ENCODE results near the gene LCNL1. TPM values are rescaled to one million over a fixed set of nuclear protein-coding genes. Genes with fewer than 3 reads are reported as not detected.
A peak's percentile ranks its signal among the peaks of the same experiment; 100 is the strongest.

LCNL1 gene
- total RNA-seq, 2 donors from 2014 or later, result 0.11 TPM; not detected in 1

GRCh38 chr9:136983656-136984314 lies 992 bp downstream of the LCNL1 start:
- no peak overlapping the region for H3K4me3 Mint-ChIP-seq
- no peaks in the 10 kb centered on the region for H3K36me3 Mint-ChIP-seq (ENCODE audit: low read depth)
- ATAC-seq (replicated peaks), result no peak
- H3K27ac Mint-ChIP-seq, result no peak overlapping the region
- no peaks in the 10 kb centered on the region for H3K9me3 Mint-ChIP-seq
- H3K4me1 Mint-ChIP-seq, result peaks cover 5% of the 10 kb centered on the region
- peaks cover 13% of the 10 kb centered on the region for H3K27me3 Mint-ChIP-seq

GRCh38 chr9:136984464-136985026 lies 1.8 kb downstream of the LCNL1 start:
- H3K9me3 Mint-ChIP-seq, result no peaks in the 10 kb centered on the region
- ATAC-seq (replicated peaks), result no peak
- H3K27me3 Mint-ChIP-seq, result peaks cover 13% of the 10 kb centered on the region
- peaks cover 5% of the 10 kb centered on the region for H3K4me1 Mint-ChIP-seq
- no peak overlapping the region for H3K27ac Mint-ChIP-seq
- H3K36me3 Mint-ChIP-seq (ENCODE audit: low read depth), result no peaks in the 10 kb centered on the region
- no peak overlapping the region for H3K4me3 Mint-ChIP-seq

GRCh38 chr9:136985027-136985602 lies 2.3 kb downstream of the LCNL1 start:
- Mint-ChIP-seq H3K27ac (no peak overlapping the region), H3K9me3 (no peaks in the 10 kb centered on the region), H3K4me1 (peaks cover 5% of the 10 kb centered on the region), H3K27me3 (peaks cover 13% of the 10 kb centered on the region), H3K4me3 (no peak overlapping the region), H3K36me3 (ENCODE audit: low read depth) (no peaks in the 10 kb centered on the region)
- ATAC-seq (replicated peaks), result no peak

- Mint-ChIP-seq H3K27me3 (peaks cover 13% of the 10 kb centered on the region), H3K9me3 (no peaks in the 10 kb centered on the region), H3K4me3 (no peak overlapping the region), H3K36me3 (ENCODE audit: low read depth) (no peaks in the 10 kb centered on the region), H3K27ac (no peak overlapping the region), H3K4me1 (peaks cover 5% of the 10 kb centered on the region)
- ATAC-seq (replicated peaks), result no peak
Measured at GRCh38 chr9:136985853-136986252, 3.1 kb downstream of the LCNL1 start.

- no peak overlapping the region for H3K27ac Mint-ChIP-seq
- H3K4me3 Mint-ChIP-seq, result no peak overlapping the region
- H3K36me3 Mint-ChIP-seq (ENCODE audit: low read depth), result peaks cover 7% of the 10 kb centered on the region
- H3K27me3 Mint-ChIP-seq, result peaks cover 11% of the 10 kb centered on the region
- H3K9me3 Mint-ChIP-seq, result no peaks in the 10 kb centered on the region
- H3K4me1 Mint-ChIP-seq, result peaks cover 3% of the 10 kb centered on the region
- no peak for ATAC-seq (replicated peaks)
Measured at GRCh38 chr9:136988872-136989271, 6.1 kb downstream of the LCNL1 start.

GRCh38 chr9:136990242-136990911 lies 7.6 kb downstream of the LCNL1 start:
- no peak overlapping the region for H3K27ac Mint-ChIP-seq

GRCh38 chr9:136991993-136992818 lies 9.4 kb downstream of the LCNL1 start, which contains the start of gene PAXX:
Gene PAXX (plus strand): TSS chr9:136992422. CDS start chr9:136992444, 22 bp downstream.
- peaks cover 10% of the 10 kb centered on the region for H3K36me3 Mint-ChIP-seq (ENCODE audit: low read depth)
- peak within 1 kb of the TSS; percentile 77 for H3K4me3 Mint-ChIP-seq
- H3K4me1 Mint-ChIP-seq, result no peaks in the 10 kb centered on the region
- peak; percentile 94 for ATAC-seq (replicated peaks)
- no peaks in the 10 kb centered on the region for H3K9me3 Mint-ChIP-seq
- H3K27me3 Mint-ChIP-seq, result peaks cover 4% of the 10 kb centered on the region
- H3K27ac Mint-ChIP-seq, result peak within 1 kb of the TSS; percentile 80

More at GRCh38 chr9:136990242-136990911, 7.6 kb downstream of the LCNL1 start:
- ATAC-seq (replicated peaks), result no peak
- Mint-ChIP-seq H3K36me3 (ENCODE audit: low read depth) (peaks cover 10% of the 10 kb centered on the region), H3K27me3 (peaks cover 8% of the 10 kb centered on the region), H3K4me3 (peak overlapping the region; percentile 77), H3K4me1 (no peaks in the 10 kb centered on the region), H3K9me3 (no peaks in the 10 kb centered on the region)

- Mint-ChIP-seq H3K4me3 (peak overlapping the region; percentile 77), H3K4me1 (peaks cover 6% of the 10 kb centered on the region), H3K27me3 (peaks cover 1% of the 10 kb centered on the region), H3K9me3 (no peaks in the 10 kb centered on the region), H3K27ac (no peak overlapping the region), H3K36me3 (ENCODE audit: low read depth) (peaks cover 10% of the 10 kb centered on the region)
- ATAC-seq (replicated peaks), result no peak
Measured at GRCh38 chr9:136992819-136993369, 10.1 kb downstream of the LCNL1 start.

GRCh38 chr9:136994180-136994887 lies 11.5 kb downstream of the LCNL1 start:
- Mint-ChIP-seq H3K9me3 (no peaks in the 10 kb centered on the region), H3K27ac (no peak overlapping the region), H3K4me1 (peaks cover 11% of the 10 kb centered on the region), H3K4me3 (peak overlapping the region; percentile 77), H3K36me3 (ENCODE audit: low read depth) (peaks cover 10% of the 10 kb centered on the region), H3K27me3 (no peaks in the 10 kb centered on the region)
- no peak for ATAC-seq (replicated peaks)

GRCh38 chr9:136994888-136995230 lies 12.1 kb downstream of the LCNL1 start:
- Mint-ChIP-seq H3K36me3 (ENCODE audit: low read depth) (peaks cover 10% of the 10 kb centered on the region), H3K9me3 (no peaks in the 10 kb centered on the region), H3K4me3 (no peak overlapping the region), H3K27me3 (no peaks in the 10 kb centered on the region), H3K27ac (no peak overlapping the region), H3K4me1 (peaks cover 11% of the 10 kb centered on the region)
- no peak for ATAC-seq (replicated peaks)

- Mint-ChIP-seq H3K27me3 (no peaks in the 10 kb centered on the region), H3K36me3 (ENCODE audit: low read depth) (peaks cover 10% of the 10 kb centered on the region), H3K9me3 (no peaks in the 10 kb centered on the region), H3K4me1 (peaks cover 16% of the 10 kb centered on the region), H3K4me3 (no peak overlapping the region), H3K27ac (no peak overlapping the region)
- no peak for ATAC-seq (replicated peaks)
Measured at GRCh38 chr9:136995362-136995761, 12.6 kb downstream of the LCNL1 start.

- H3K4me3 Mint-ChIP-seq, result peak overlapping the region; percentile 34
- ATAC-seq (replicated peaks), result no peak
- no peaks in the 10 kb centered on the region for H3K9me3 Mint-ChIP-seq
- peaks cover 10% of the 10 kb centered on the region for H3K36me3 Mint-ChIP-seq (ENCODE audit: low read depth)
- no peaks in the 10 kb centered on the region for H3K27me3 Mint-ChIP-seq
- H3K27ac Mint-ChIP-seq, result no peak overlapping the region
- H3K4me1 Mint-ChIP-seq, result peaks cover 21% of the 10 kb centered on the region
Measured at GRCh38 chr9:136995772-136996311, 13.0 kb downstream of the LCNL1 start.

Data from activated T-helper 17 cell treated with anti-CD3 and anti-CD28 coated beads, Interleukin-2, amount 50 U/mL, for 72 hours (primary cell).